Activated naive CD8-positive, alpha-beta T cell treated with anti-CD3 and anti-CD28 coated beads, Interleukin-2, amount 10 ng/mL, durations not matched to agents 7 days and 5 days (primary cell): ENCODE results near the gene PCDH10. TPM values are rescaled to one million over a fixed set of nuclear protein-coding genes. Genes with fewer than 3 reads are reported as not detected.

Experiments used
- ATAC-seq: fragments of 150-1000 bp; cut with Tn5 transposase; one replicate; pipeline ENCODE4 v1.10.0; 2021; ENCODE audit warnings: low read depth, moderate library complexity
- POLR2A ChIA-PET: fragments of 350-600 bp; sonication (Branson Sonifier 250); formaldehyde crosslinking; loops from one replicate; lab custom pipeline; 2021; ENCODE audit warnings: antibody characterized with exemption; lab: Charles Lee
- DNase-seq: peaks from one replicate; pipeline ENCODE4 v3.0.0; 2021
- H3K27ac Mint-ChIP-seq: one replicate; pipeline ENCODE4 v1.8.0; 2022; ENCODE audit warnings: mild to moderate bottlenecking, mixed read lengths
- H3K27me3 Mint-ChIP-seq: one replicate; pipeline ENCODE4 v1.8.0; 2022; ENCODE audit warnings: mild to moderate bottlenecking, moderate library complexity, mixed read lengths
- H3K36me3 Mint-ChIP-seq: one replicate; pipeline ENCODE4 v1.8.0; 2021; ENCODE audit warnings: mild to moderate bottlenecking, mixed read lengths
- H3K4me1 Mint-ChIP-seq: one replicate; pipeline ENCODE4 v1.8.0; 2021; ENCODE audit warnings: mixed read lengths
- H3K4me3 Mint-ChIP-seq: one replicate; pipeline ENCODE4 v1.8.0; 2022; ENCODE audit warnings: mild to moderate bottlenecking, moderate library complexity, mixed read lengths
- H3K9me3 Mint-ChIP-seq: one replicate; pipeline ENCODE4 v1.8.0; 2021; ENCODE audit warnings: mixed read lengths
- total RNA-seq, 2 experiments: library from RNA; stranded (reverse); gene quantifications; one replicate each; pipeline ENCODE4 v1.2.3, GENCODE V29; 2021

Gene PCDH10
- total RNA-seq, 2 experiments from 2014 or later = not detected

DNA sequence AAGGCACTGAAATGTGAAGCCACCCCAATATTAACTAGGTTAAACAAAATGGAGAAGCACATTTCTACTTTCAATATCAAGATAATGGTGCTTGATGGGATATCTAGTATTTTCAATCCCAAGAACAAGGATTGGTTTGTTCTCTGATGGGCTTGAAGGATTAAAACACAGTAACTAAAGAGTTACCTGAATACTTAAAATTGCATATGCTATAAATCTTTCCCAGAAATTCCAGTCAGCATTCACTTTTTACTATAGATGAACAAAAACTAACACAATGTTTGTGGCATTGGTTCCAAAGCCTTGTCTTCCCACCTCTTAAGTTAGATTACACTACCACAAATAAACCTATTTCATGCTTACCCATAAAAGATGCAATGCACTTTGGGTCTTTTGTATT lies 3.9 kb upstream of the PCDH10 start:
- DNase-seq = no peak
- Mint-ChIP-seq H3K36me3 (no peaks in the 10 kb centered on the region), H3K4me1 (peaks cover 9% of the 10 kb centered on the region), H3K4me3 (no peak overlapping the region), H3K27ac (no peak overlapping the region), H3K9me3 (no peaks in the 10 kb centered on the region), H3K27me3 (peaks cover 40% of the 10 kb centered on the region)
- POLR2A ChIA-PET = no interaction called here
- ATAC-seq = no peak

GRCh38 chr4:133145758-133146573 lies 3.1 kb upstream of the PCDH10 start:
- Mint-ChIP-seq H3K4me1 (peaks cover 9% of the 10 kb centered on the region), H3K27ac (no peak overlapping the region), H3K27me3 (peaks cover 46% of the 10 kb centered on the region), H3K9me3 (no peaks in the 10 kb centered on the region), H3K4me3 (no peak overlapping the region), H3K36me3 (no peaks in the 10 kb centered on the region)
- POLR2A ChIA-PET = no interaction called here
- DNase-seq = no peak
- no peak for ATAC-seq

GRCh38 chr4:133146574-133147241 lies 2.4 kb upstream of the PCDH10 start:
- peaks cover 9% of the 10 kb centered on the region for H3K4me1 Mint-ChIP-seq
- no peaks in the 10 kb centered on the region for H3K36me3 Mint-ChIP-seq
- H3K4me3 Mint-ChIP-seq = no peak overlapping the region
- POLR2A ChIA-PET = no interaction called here
- DNase-seq (peak; percentile 39), ATAC-seq (no peak)
- peaks cover 52% of the 10 kb centered on the region for H3K27me3 Mint-ChIP-seq
- no peaks in the 10 kb centered on the region for H3K9me3 Mint-ChIP-seq
- H3K27ac Mint-ChIP-seq = peak overlapping the region; percentile 23

- Mint-ChIP-seq H3K27ac (peak overlapping the region; percentile 23), H3K36me3 (no peaks in the 10 kb centered on the region), H3K4me1 (peaks cover 9% of the 10 kb centered on the region), H3K4me3 (no peak overlapping the region), H3K9me3 (no peaks in the 10 kb centered on the region), H3K27me3 (peaks cover 54% of the 10 kb centered on the region)
- POLR2A ChIA-PET = no interaction called here
- DNase-seq (no peak), ATAC-seq (no peak)
These were observed 1.7 kb upstream of the PCDH10 start for GRCh38 chr4:133147286-133147821.

- no peak for DNase-seq
- peaks cover 62% of the 10 kb centered on the region for H3K27me3 Mint-ChIP-seq
- H3K4me3 Mint-ChIP-seq = peak overlapping the region; percentile 11
- peaks cover 3% of the 10 kb centered on the region for H3K9me3 Mint-ChIP-seq
- H3K27ac Mint-ChIP-seq = peak overlapping the region; percentile 52
- peaks cover 4% of the 10 kb centered on the region for H3K36me3 Mint-ChIP-seq
- POLR2A ChIA-PET = no interaction called here
- ATAC-seq = no peak
- peaks cover 13% of the 10 kb centered on the region for H3K4me1 Mint-ChIP-seq
These were observed 989 bp upstream of the PCDH10 start for GRCh38 chr4:133147921-133148689.

DNA sequence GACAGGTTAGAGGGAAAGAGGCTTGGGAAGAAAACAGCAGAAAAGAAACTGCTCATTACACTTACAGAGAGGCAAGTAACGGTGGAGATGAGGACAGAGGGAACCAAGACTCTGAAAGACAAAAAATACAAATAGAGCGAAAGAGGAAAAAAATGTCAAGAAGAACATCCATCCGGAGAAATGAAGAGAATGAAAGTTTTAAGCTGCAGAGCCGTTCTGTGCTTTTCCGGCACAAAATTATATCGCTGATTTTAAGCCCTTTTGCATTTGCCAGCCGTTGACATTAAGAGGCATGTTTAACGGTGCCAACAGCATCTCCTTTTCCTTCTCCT lies 236 bp downstream of the PCDH10 start:
- ATAC-seq = no peak
- Mint-ChIP-seq H3K4me3 (peak overlapping the region; percentile 62), H3K36me3 (peaks cover 4% of the 10 kb centered on the region), H3K27me3 (peaks cover 69% of the 10 kb centered on the region), H3K4me1 (peaks cover 13% of the 10 kb centered on the region), H3K9me3 (peaks cover 3% of the 10 kb centered on the region), H3K27ac (no peak overlapping the region)
- POLR2A ChIA-PET = no interaction called here
- no peak for DNase-seq

DNA sequence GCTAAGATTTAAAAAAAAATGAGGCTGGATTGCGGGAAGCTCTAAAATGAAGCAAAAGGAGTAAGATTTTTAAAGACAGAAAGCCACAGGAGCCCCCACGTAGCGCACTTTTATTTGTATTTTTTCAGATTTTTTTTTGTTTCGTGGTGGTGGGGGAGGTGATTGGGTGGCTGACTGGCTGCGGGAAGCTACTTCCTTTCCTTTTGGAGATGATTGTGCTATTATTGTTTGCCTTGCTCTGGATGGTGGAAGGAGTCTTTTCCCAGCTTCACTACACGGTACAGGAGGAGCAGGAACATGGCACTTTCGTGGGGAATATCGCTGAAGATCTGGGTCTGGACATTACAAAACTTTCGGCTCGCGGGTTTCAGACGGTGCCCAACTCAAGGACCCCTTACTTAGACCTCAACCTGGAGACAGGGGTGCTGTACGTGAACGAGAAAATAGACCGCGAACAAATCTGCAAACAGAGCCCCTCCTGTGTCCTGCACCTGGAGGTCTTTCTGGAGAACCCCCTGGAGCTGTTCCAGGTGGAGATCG lies 908 bp downstream of the PCDH10 start:
- no peak for ATAC-seq
- POLR2A ChIA-PET = no interaction called here
- Mint-ChIP-seq H3K27ac (no peak overlapping the region), H3K4me3 (no peak overlapping the region), H3K4me1 (peaks cover 13% of the 10 kb centered on the region), H3K27me3 (peaks cover 72% of the 10 kb centered on the region), H3K9me3 (peaks cover 3% of the 10 kb centered on the region), H3K36me3 (peaks cover 4% of the 10 kb centered on the region)
- no peak for DNase-seq

GRCh38 chr4:133150486-133151340 lies 1.6 kb downstream of the PCDH10 start:
- Mint-ChIP-seq H3K36me3 (peaks cover 4% of the 10 kb centered on the region), H3K27me3 (peaks cover 72% of the 10 kb centered on the region), H3K4me3 (no peak overlapping the region), H3K27ac (peak overlapping the region; percentile 71), H3K9me3 (peaks cover 3% of the 10 kb centered on the region), H3K4me1 (peaks cover 13% of the 10 kb centered on the region)
- peak; percentile 40 for DNase-seq
- no peak for ATAC-seq
- POLR2A ChIA-PET = no interaction called here

DNA sequence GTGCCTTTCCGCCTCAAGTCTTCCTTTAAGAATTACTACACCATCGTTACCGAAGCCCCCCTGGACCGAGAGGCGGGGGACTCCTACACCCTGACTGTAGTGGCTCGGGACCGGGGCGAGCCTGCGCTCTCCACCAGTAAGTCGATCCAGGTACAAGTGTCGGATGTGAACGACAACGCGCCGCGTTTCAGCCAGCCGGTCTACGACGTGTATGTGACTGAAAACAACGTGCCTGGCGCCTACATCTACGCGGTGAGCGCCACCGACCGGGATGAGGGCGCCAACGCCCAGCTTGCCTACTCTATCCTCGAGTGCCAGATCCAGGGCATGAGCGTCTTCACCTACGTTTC lies 2.2 kb downstream of the PCDH10 start:
- peak overlapping the region; percentile 71 for H3K27ac Mint-ChIP-seq

GRCh38 chr4:133151691-133152329 lies 2.7 kb downstream of the PCDH10 start:
- peak; percentile 34 for DNase-seq
- ATAC-seq = no peak
- Mint-ChIP-seq H3K27ac (peak overlapping the region; percentile 68), H3K36me3 (peaks cover 4% of the 10 kb centered on the region), H3K4me1 (peaks cover 13% of the 10 kb centered on the region), H3K9me3 (peaks cover 3% of the 10 kb centered on the region), H3K4me3 (peak overlapping the region; percentile 40), H3K27me3 (peaks cover 63% of the 10 kb centered on the region)
- POLR2A ChIA-PET = no interaction called here

More for the DNA sequence above, 2.2 kb downstream of the PCDH10 start:
- Mint-ChIP-seq H3K4me1 (peaks cover 13% of the 10 kb centered on the region), H3K4me3 (no peak overlapping the region), H3K36me3 (peaks cover 4% of the 10 kb centered on the region), H3K9me3 (peaks cover 3% of the 10 kb centered on the region), H3K27me3 (peaks cover 68% of the 10 kb centered on the region)
- ATAC-seq (no peak), DNase-seq (no peak)
- POLR2A ChIA-PET = no interaction called here

- Mint-ChIP-seq H3K4me1 (peaks cover 13% of the 10 kb centered on the region), H3K27ac (peak overlapping the region; percentile 71), H3K36me3 (peaks cover 4% of the 10 kb centered on the region), H3K4me3 (peak overlapping the region; percentile 40), H3K27me3 (peaks cover 58% of the 10 kb centered on the region), H3K9me3 (peaks cover 3% of the 10 kb centered on the region)
- POLR2A ChIA-PET = no interaction called here
- ATAC-seq (no peak), DNase-seq (no peak)
These were observed 3.3 kb downstream of the PCDH10 start for GRCh38 chr4:133152330-133152821.
